Common myeloid progenitor, CD34-positive (primary cell): ENCODE results near the gene NTRK3.

ENCODE experiments used
- CTCF ChIA-PET: fragments of 350-600 bp; sonication (Branson Sonifier 250); formaldehyde crosslinking; loops from one replicate; lab custom pipeline; 2021; ENCODE audit warnings: antibody characterized with exemption; lab: Charles Lee
- POLR2A ChIA-PET: fragments of 350-600 bp; sonication (Branson Sonifier 250); formaldehyde crosslinking; loops from one replicate; lab custom pipeline; 2021; ENCODE audit warnings: antibody characterized with exemption; lab: Charles Lee
- DNase-seq, 3 donors: peaks; one replicate each; pipeline versions ENCODE4 v3.0.0 to v3.0.0-alpha.2; 2013
- H3K27ac ChIP-seq, 2 experiments: 1 replicate in 1 of 2; 2 replicates in 1 of 2; pipeline ENCODE4 v1.7.0; 2013; ENCODE audit warnings: inconsistent platforms in 2 of 2, low read length in 2 of 2, mild to moderate bottlenecking in 2 of 2, low read depth in 1 of 2, moderate library complexity in 1 of 2; ENCODE audit not compliant: severe bottlenecking in 2 of 2, insufficient read depth in 1 of 2, poor library complexity in 1 of 2
- H3K27me3 ChIP-seq, 5 experiments: replicated peaks in 2 of 5; 1 replicate in 3 of 5; 2 replicates in 2 of 5; pipeline versions ENCODE4 v1.6.1 to v1.7.0; 2013; ENCODE audit warnings: low read length in 4 of 5, mild to moderate bottlenecking in 2 of 5, moderate library complexity in 2 of 5, inconsistent platforms in 1 of 5; ENCODE audit not compliant: insufficient read depth in 5 of 5, control insufficient read depth in 4 of 5
- H3K36me3 ChIP-seq, 4 experiments: 1 replicate in 2 of 4; 2 replicates in 2 of 4; pipeline versions ENCODE4 v1.6.1 to v1.7.0; 2013; ENCODE audit warnings: low read length in 3 of 4, control low read depth in 1 of 4, mild to moderate bottlenecking in 1 of 4; ENCODE audit not compliant: control insufficient read depth in 4 of 4, insufficient read depth in 4 of 4
- H3K4me1 ChIP-seq, 4 experiments: 1 replicate in 3 of 4; 2 replicates in 1 of 4; pipeline versions ENCODE4 v1.6.1 to v1.7.1; 2013; ENCODE audit warnings: low read length in 3 of 4, mild to moderate bottlenecking in 3 of 4, control low read depth in 1 of 4, inconsistent platforms in 1 of 4, moderate library complexity in 1 of 4; ENCODE audit not compliant: control insufficient read depth in 4 of 4, insufficient read depth in 4 of 4; ENCODE audit errors: control extremely low read depth in 1 of 4
- H3K4me3 ChIP-seq, 7 experiments: 1 replicate in 4 of 7; 2 replicates in 3 of 7; pipeline versions ENCODE4 v1.5.1 to v1.7.0; 2013; ENCODE audit warnings: mild to moderate bottlenecking in 7 of 7, low read length in 6 of 7, moderate library complexity in 6 of 7, inconsistent platforms in 2 of 7, low read depth in 2 of 7, control low read depth in 1 of 7; ENCODE audit not compliant: insufficient read depth in 4 of 7, control insufficient read depth in 1 of 7; ENCODE audit errors: extremely low read depth in 1 of 7
- H3K9me3 ChIP-seq, 5 experiments: 1 replicate in 4 of 5; 2 replicates in 1 of 5; pipeline versions ENCODE4 v1.6.1 to v1.7.1; 2013; ENCODE audit warnings: low read length in 4 of 5, mild to moderate bottlenecking in 2 of 5, inconsistent platforms in 1 of 5, low read depth in 1 of 5, moderate library complexity in 1 of 5; ENCODE audit not compliant: control insufficient read depth in 4 of 5, insufficient read depth in 2 of 5; ENCODE audit errors: control extremely low read depth in 1 of 5
- WGBS: methylation state at CpG from one replicate; pipeline ENCODE4 v1.1.5; 2013; ENCODE audit not compliant: insufficient coverage; 5-methylcytosine and 5-hydroxymethylcytosine counted together

NTRK3 gene

GRCh38 chr15:88288661-88289060 lies 32.1 kb upstream of the NTRK3 start:
- no peak overlapping the region for H3K27ac ChIP-seq
- no peaks in the 10 kb centered on the region for H3K9me3 ChIP-seq
- ChIA-PET CTCF (no interaction called here), POLR2A (no interaction called here)
- WGBS, result 56% methylated on average over 3 of the region's 4 CpGs
- peaks cover 0 to 45% (median 10%) of the 10 kb centered on the region in 5 experiments for H3K27me3 ChIP-seq
- no peaks in the 10 kb centered on the region for H3K4me1 ChIP-seq
- no peak for DNase-seq
- no peaks in the 10 kb centered on the region for H3K36me3 ChIP-seq
- no peak overlapping the region for H3K4me3 ChIP-seq

GRCh38 chr15:88288206-88288605 lies 31.7 kb upstream of the NTRK3 start:
- 78% methylated on average over 4 of the region's 10 CpGs for WGBS
- H3K9me3 ChIP-seq, result no peaks in the 10 kb centered on the region
- H3K27ac ChIP-seq, result no peak overlapping the region
- H3K4me3 ChIP-seq, result no peak overlapping the region
- H3K4me1 ChIP-seq, result no peaks in the 10 kb centered on the region
- ChIA-PET POLR2A (no interaction called here), CTCF (no interaction called here)
- no peak for DNase-seq
- peaks cover 0 to 50% (median 14%) of the 10 kb centered on the region in 5 experiments for H3K27me3 ChIP-seq
- no peaks in the 10 kb centered on the region for H3K36me3 ChIP-seq

GRCh38 chr15:88284318-88284998 lies 27.9 kb upstream of the NTRK3 start:
- ChIA-PET POLR2A (no interaction called here), CTCF (interaction anchor here (2.6 kb wide), 1 partner anchor 9 kb away, joined by 15 read pairs; no protein-coding TSS in a partner anchor)
- no peak overlapping the region for H3K4me3 ChIP-seq
- no peaks in the 10 kb centered on the region for H3K36me3 ChIP-seq
- DNase-seq, result no peak
- WGBS, result 5% methylated on average over 15 of the region's 15 CpGs
- H3K27ac ChIP-seq, result no peak overlapping the region
- H3K9me3 ChIP-seq, result no peaks in the 10 kb centered on the region
- H3K27me3 ChIP-seq, result peaks cover 2 to 78% (median 26%) of the 10 kb centered on the region in 5 experiments
- H3K4me1 ChIP-seq, result no peaks in the 10 kb centered on the region

- peaks cover 2 to 85% (median 28%) of the 10 kb centered on the region in 5 experiments for H3K27me3 ChIP-seq
- H3K27ac ChIP-seq, result no peak overlapping the region
- no peaks in the 10 kb centered on the region for H3K36me3 ChIP-seq
- ChIA-PET POLR2A (no interaction called here), CTCF (interaction anchor here (0.9 to 2.6 kb wide), 2 partner anchors 7 to 11 kb away, joined by 4 to 15 read pairs; no protein-coding TSS in a partner anchor)
- WGBS, result 41% methylated on average over 3 of the region's 5 CpGs
- no peak for DNase-seq
- H3K9me3 ChIP-seq, result no peaks in the 10 kb centered on the region
- no peaks in the 10 kb centered on the region for H3K4me1 ChIP-seq
- no peak overlapping the region for H3K4me3 ChIP-seq
Measured at GRCh38 chr15:88282614-88283013, 26.1 kb upstream of the NTRK3 start.

- Histone ChIP-seq H3K4me1 (no peaks in the 10 kb centered on the region), H3K36me3 (no peaks in the 10 kb centered on the region), H3K4me3 (no peak overlapping the region), H3K9me3 (no peaks in the 10 kb centered on the region), H3K27ac (no peak overlapping the region), H3K27me3 (peaks cover 2 to 54% (median 16%) of the 10 kb centered on the region in 5 experiments)
- no peak for DNase-seq
- WGBS, result 74% methylated on average over 12 of the region's 16 CpGs
- CTCF ChIA-PET, result no interaction called here
- POLR2A ChIA-PET, result no interaction called here
Measured at GRCh38 chr15:88276821-88277410, 20.4 kb upstream of the NTRK3 start.

- CTCF ChIA-PET, result interaction anchor here (0.8 to 1.9 kb wide), 8 partner anchors 8 to 180 kb away, joined by 3 to 15 read pairs (median 3); no protein-coding TSS in a partner anchor
- Histone ChIP-seq H3K9me3 (no peaks in the 10 kb centered on the region), H3K4me1 (no peaks in the 10 kb centered on the region), H3K27me3 (peaks cover 2 to 43% (median 12%) of the 10 kb centered on the region in 5 experiments), H3K36me3 (no peaks in the 10 kb centered on the region), H3K4me3 (no peak overlapping the region), H3K27ac (no peak overlapping the region)
- DNase-seq, result no peak
- 71% methylated on average over 9 of the region's 10 CpGs for WGBS
- POLR2A ChIA-PET, result no interaction called here
Measured at GRCh38 chr15:88275804-88276203, 19.3 kb upstream of the NTRK3 start.
